ENCODE results near the gene APC.
"Not testable (repeated sequence)": the region's sequence is repeated elsewhere in the genome, so short reads cannot be mapped to it uniquely, and the experiment has no call there.

APC gene

GRCh38 chr5:112857866-112858265, 120.2 kb downstream of the APC start:
- DNase-seq (ENCODE audit: low read depth, low spot score) = no peak

- DNase-seq (ENCODE audit: low read depth, low spot score) = not testable (repeated sequence)
These were observed 122.9 kb downstream of the APC start for GRCh38 chr5:112860571-112860928.

DNA sequence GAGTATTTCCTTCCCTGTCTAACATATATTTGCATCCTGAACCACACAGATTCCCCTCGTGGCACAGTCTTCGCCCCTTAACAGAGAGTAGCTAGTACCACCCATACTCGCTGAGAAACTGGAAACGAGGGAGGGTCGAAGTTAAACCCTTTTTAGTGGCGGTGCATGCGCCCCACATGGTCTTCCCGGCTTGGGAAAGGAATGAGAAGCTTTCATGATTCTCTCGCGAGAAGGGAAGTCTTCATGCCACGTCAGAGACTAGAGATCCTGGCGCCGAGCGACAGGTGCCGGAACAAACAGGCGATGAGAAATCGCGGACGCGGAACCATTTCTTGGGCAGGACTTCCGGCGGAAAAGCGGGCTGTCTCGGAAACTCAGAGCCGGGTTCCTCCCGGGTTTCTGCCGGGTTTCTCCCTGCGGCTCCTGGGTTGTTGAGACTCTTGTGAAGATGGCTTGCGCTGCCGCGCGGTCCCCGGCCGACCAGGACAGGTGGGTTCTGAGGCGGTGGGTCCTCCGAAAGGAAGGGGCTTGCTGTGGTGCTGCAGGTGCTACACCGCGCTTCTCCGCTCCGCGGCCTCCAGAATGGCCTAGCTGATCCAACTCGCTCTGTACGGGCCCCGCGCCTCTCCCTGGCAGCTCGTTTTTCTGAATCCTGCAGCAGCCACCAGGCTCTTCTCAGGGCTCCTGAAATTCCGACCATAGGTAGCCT, 123.4 kb downstream of the APC start, which contains the start of gene SRP19:
SRP19 (plus strand) TSS at position 359 of the 709 bp plus-strand sequence; CDS start at position 449, 90 bp downstream.
- peak; percentile 97 for DNase-seq (ENCODE audit: low read depth, low spot score)

DNA sequence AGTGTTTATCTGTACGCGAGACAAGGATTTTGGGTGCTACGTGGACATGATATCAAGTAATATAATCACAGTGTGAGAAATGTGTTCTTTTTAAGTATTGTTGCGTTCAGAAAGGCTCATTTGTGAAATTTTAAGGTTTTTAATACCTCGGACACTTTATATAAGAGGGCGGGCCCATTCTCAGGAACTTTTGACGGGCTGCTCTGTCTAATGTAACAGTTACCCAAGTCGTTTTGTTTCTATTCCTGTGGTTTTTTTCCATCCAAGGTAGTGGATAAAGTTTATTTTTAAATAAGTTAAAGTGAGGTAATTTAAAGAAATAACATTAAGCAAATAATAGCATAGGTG, 123.9 kb downstream of the APC start:
- DNase-seq (ENCODE audit: low read depth, low spot score) = no peak

DNA sequence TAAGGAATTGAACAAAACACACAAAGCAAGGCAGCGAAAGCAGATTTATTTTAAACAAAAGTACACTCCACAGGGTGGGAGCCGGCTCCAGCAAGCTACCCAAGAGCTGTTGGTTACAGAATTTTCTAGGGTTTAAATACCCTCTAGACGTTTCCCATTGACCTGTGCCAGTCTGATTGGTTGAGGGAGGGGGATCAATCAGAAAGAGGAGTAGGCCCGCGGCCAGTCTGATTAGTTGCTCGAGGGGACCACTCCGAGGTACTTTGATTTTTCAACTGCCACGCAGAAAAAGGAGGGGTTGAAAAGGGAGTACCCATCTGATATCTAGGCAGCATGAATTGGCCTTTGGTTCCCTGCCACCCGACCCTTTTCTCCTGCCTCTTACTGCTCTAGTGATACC, 124.4 kb downstream of the APC start:
- DNase-seq (ENCODE audit: low read depth, low spot score) = peak; percentile 52

DNA sequence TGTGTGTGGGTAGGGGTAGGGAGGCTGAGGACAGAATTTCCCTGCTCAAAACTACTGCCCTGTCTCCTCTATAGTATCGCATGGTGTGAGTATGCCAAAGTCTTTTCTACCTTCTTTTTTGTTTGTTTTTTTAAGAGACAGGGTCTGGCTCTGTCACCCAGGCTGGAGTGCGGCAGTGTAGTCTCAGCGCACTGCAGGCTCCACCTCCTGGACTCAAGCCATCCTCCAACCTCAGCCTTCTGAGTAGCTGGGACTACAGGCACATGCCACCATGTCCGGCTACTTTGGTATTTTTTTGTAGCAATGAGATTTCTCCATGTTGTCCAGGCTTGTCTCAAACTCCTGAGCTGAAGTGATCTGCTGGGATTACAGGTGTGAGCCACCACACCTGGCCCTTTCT, 125.9 kb downstream of the APC start:
- no peak for DNase-seq (ENCODE audit: low read depth, low spot score)

GRCh38 chr5:112865128-112865527, 127.4 kb downstream of the APC start:
- DNase-seq (ENCODE audit: low read depth, low spot score) = no peak

DNA sequence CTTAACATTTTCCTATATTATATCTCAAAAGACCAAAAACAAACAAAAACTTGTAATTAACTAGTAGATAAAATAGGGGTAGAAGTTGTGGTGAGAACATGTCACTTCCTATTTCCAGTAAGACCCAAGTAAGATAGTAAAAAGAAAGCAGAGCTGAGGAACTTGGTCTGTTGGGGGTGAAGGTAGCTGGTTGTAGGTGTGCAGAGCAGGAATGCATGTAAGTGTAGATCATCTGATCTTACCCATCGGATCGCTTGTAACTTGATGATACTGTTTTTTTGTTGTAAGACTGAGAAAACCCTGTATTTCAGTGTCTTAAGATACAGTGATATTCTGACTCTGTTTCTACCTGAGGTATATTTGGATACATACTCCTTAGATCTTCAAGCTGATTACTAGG, 129.1 kb downstream of the APC start:
- DNase-seq (ENCODE audit: low read depth, low spot score) = no peak

DNA sequence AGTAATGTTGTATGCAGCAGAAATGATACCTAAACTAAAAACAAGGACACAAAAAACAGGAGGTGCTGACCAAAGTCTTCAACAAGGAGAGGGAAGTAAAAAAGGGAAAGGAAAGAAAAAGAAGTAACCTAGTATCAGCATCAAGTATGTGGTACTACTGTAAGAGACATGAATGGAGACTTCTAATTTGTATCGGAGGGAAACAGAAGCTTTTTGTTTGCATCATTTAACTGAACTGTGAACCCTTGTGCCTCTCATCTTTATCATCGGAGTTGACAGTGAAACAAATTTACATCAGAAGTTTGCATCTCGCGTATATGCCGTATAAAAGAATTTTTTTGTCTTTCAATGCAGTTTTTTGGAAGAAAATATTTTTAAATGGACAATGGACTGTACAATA, 129.7 kb downstream of the APC start:
- DNase-seq (ENCODE audit: low read depth, low spot score) = no peak

GRCh38 chr5:112869948-112870347, 132.3 kb downstream of the APC start:
- no peak for DNase-seq (ENCODE audit: low read depth, low spot score)

DNA sequence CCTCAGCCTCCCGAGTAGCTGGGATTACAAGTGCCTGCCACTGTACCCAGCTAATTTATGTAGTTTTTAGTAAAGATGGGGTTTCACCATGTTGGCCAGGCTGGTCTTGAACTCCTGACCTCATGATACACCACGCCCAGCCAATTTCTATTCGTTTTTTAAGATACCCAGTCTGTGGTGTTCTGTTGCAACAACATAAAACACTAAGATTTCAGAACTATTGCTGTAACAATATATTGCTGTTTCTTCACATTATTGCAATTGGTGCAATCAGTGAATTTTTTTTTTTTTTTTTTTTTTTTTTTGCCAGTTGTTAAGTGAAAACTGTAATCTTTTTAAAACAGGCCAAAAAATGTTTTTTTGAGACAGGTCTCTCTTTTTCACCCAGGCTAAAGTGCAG, 133.3 kb downstream of the APC start:
- no peak for DNase-seq (ENCODE audit: low read depth, low spot score)

DNA sequence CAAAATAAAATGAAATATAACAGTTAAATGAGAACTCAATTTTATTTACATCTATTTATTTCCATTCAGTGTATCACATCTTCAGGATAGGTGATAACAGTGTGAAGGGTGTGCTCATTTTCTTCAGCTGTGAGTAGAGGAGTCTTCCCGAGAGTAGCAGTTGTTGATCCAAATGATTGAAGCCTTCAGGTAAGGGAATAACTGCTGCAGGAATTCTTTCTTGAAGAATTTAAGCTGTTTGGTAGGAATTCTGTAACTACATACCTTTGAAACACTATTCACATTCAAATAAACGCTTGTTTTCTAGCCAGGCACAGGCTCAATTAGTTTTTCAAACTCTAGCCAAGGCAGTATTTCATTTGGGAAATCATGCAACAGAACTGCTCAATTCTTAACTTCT, 138.7 kb downstream of the APC start:
- no peak for DNase-seq (ENCODE audit: low read depth, low spot score)

DNA sequence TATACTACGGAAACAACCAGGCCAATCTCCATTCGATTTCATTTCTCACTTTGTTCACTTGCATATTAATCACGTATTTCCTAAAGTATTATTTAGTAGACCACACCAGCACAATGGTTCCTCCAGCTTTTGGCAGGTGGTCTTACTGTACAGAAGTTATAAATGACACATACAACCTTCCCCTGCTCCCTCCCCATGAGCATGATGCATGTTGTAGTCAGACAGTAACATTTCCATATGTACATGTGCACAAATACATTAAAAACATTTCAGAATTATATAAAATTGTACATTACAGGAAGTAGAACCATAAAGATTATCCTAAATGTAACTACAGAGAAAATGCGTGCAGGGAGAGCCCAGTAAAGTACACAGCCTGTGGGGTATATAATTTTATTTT, 140.4 kb downstream of the APC start:
- no peak for DNase-seq (ENCODE audit: low read depth, low spot score)

- DNase-seq (ENCODE audit: low read depth, low spot score) = no peak
These were observed 141.1 kb downstream of the APC start for GRCh38 chr5:112878760-112879159.

DNA sequence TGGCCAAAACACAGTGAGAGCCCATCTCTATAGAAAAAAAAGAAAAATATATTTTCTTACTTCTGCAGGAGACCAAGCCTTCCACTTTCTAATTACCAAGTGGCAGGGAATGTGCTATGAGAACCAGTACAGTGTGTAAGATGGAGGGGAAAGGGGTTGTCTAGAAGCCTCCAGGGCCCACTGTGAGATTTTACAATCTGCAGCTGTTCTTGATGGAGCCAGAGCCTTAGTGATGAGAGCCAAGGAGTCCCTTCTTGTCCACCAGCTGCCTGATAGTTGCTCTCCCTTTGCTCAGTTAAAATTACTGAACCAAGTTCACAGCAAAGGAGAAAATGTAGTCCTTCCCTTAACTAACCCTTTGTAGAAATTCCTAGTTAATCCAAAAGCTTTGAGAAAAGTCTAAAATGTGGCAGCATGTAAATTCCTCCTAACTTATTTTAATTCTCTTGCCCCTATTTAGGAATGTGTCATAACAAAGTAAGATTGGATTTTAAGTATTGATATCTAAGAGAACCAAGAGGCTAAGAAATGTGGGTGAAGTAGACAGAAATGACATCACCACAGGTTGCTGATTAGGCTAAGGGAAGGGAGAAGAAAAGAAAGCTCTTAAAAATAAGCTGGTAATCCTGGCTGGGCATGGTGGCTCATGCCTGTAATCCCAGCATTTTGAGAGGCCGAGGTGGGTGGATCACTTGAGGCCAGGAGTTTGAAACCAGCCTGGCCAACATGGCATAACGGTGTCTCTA, 142.7 kb downstream of the APC start:
- DNase-seq (ENCODE audit: low read depth, low spot score) = no peak

GRCh38 chr5:112883192-112883591, 145.5 kb downstream of the APC start:
- DNase-seq (ENCODE audit: low read depth, low spot score) = no peak

GRCh38 chr5:112885001-112885400, 147.3 kb downstream of the APC start:
- DNase-seq (ENCODE audit: low read depth, low spot score) = no peak

DNA sequence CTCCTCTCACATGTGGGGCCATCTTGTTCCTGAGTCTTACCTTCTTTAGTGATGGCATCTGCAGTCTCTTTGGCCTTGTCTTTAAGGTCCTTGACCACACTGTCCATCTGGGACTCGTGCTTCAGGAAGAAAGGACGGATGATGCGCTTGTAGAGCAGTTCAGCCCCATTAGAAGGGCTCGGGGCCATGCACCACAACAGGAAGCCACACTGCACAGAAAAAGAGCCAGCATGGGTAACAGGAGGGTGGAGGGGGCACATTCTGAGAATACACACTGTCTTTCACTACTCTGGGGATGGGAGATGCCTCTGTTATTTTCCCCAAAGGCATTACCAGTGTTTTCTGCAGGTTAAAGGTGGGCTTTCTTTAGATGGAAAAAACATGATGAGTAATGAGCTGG, 149.3 kb downstream of the APC start:
- DNase-seq (ENCODE audit: low read depth, low spot score) = no peak

DNA sequence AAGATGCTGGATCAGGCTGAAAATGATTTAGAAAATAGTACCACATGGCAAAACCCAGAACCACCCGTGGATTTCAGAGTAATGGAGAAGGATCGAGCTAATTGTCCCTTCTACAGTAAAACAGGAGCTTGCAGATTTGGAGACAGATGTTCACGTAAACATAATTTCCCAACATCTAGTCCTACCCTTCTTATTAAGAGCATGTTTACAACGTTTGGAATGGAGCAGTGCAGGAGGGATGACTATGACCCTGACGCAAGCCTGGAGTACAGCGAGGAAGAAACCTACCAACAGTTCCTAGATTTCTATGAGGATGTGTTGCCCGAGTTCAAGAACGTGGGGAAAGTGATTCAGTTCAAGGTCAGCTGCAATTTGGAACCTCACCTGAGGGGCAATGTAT, 154.4 kb downstream of the APC start:
- not testable (repeated sequence) for DNase-seq (ENCODE audit: low read depth, low spot score)

- no peak for DNase-seq (ENCODE audit: low read depth, low spot score)
These were observed 155.1 kb downstream of the APC start for GRCh38 chr5:112892776-112893175.

DNA sequence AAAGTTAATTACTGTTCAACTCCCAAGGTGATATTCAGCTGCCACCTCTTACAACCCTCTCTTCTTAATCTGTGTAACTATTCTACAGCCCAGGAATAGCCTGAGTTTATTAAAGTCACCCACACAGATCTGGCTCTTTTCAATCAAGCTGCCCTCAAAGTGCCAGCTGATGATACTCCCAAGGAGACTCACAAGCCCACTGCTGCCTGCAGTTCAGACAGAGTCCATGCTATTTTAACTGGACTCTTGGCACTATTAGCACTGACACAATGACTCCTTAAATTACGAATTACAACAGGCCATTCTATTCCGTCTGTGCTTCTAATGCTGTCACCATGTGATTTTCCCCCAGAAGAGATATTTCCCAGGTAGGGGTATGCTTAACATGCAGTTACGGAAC, 158.0 kb downstream of the APC start:
- no peak for DNase-seq (ENCODE audit: low read depth, low spot score)

Measured in ELF-1 (cell line).